Adrenal gland (tissue), 12 donors: ENCODE measurements around the gene GAS2L1. TPM values are rescaled to one million over a fixed set of nuclear protein-coding genes. Genes with fewer than 3 reads are reported as not detected.

ENCODE experiments used
- DNase-seq, 7 donors: peaks; one replicate each; pipeline ENCODE4 v3.0.0-alpha.2; 2019 to 2020
- H3K27ac ChIP-seq, 5 donors: fragments of 200-600 bp; sonication (generic) in 4 of 5; 1 replicate in 3 of 5; 2 replicates in 2 of 5; pipeline versions ENCODE4 v1.5.1 to v1.8.0; 2016 to 2020; ENCODE audit warnings: mild to moderate bottlenecking in 1 of 5
- H3K27me3 ChIP-seq: fragments of 200-600 bp; 2 replicates; pipeline ENCODE4 v1.8.0; 2021
- H3K36me3 ChIP-seq, 2 donors: fragments of 200-600 bp; replicated peaks in 1 of 2; 1 replicate in 1 of 2; 2 replicates in 1 of 2; pipeline versions ENCODE4 v1.5.1 to v1.8.0; 2018 to 2022
- H3K4me1 ChIP-seq, 2 donors: fragments of 200-600 bp; replicated peaks in 1 of 2; 1 replicate in 1 of 2; 2 replicates in 1 of 2; pipeline versions ENCODE4 v1.5.1 to v1.8.0; 2018 to 2021
- H3K4me3 ChIP-seq, 4 donors: fragments of 200-600 bp; sonication (generic) in 3 of 4; one replicate each; pipeline ENCODE4 v1.5.1; 2016 to 2018
- H3K9me3 ChIP-seq, 3 donors: fragments of 200-600 bp; sonication (generic) in 1 of 3; replicated peaks in 1 of 3; 1 replicate in 2 of 3; 2 replicates in 1 of 3; pipeline versions ENCODE4 v1.5.1 to v1.8.0; 2016 to 2021
- CTCF ChIP-seq, 6 experiments: fragments of 450-650 bp in 4 of 6; fragments of 200-600 bp in 2 of 6; sonication (generic) in 1 of 6; IDR thresholded peaks; 1 replicate in 5 of 6; 2 replicates in 1 of 6; pipeline versions ENCODE4 v1.5.1 to v1.8.0; 2016 to 2021; ENCODE audit warnings: antibody characterized with exemption in 6 of 6, mild to moderate bottlenecking in 2 of 6, moderate library complexity in 1 of 6
- POLR2A ChIP-seq, 2 donors: fragments of 450-650 bp; IDR thresholded peaks; one replicate each; pipeline ENCODE4 v1.6.1; 2017; ENCODE audit warnings: antibody characterized with exemption in 2 of 2, mild to moderate bottlenecking in 2 of 2, moderate library complexity in 1 of 2
- WGBS, 4 donors: extraction: QIAGEN DNeasy Blood & Tissue Kit in 2 of 4; methylation state at CpG; one replicate each; pipeline versions ENCODE4 v1.1.5 to v1.1.7; 2013 to 2017; 5-methylcytosine and 5-hydroxymethylcytosine counted together
- intact Hi-C, 2 donors: fragments of 100-400 bp; cut with DNase I; formaldehyde crosslinking; loops; one replicate each; pipeline versions ENCODE4 v1.14.1 to v1.15.0; 2022 to 2023
- polyA plus RNA-seq, 3 donors: library from polyadenylated mRNA; stranded (reverse); fragments of 200-250 nt in 2 of 3; fragments of 350-450 nt in 1 of 3; fragmentation: Illumina TruSeq in 1 of 3; extraction: RNeasy Lipid Tissue Mini Kit (QIAGEN cat#74804) in 1 of 3; gene quantifications; one replicate each; pipeline ENCODE4 v1.2.3, GENCODE V29; 2013 to 2014
- total RNA-seq, 9 donors: library from RNA; depleted of rRNA in 4 of 9; stranded (reverse); fragments of >200 nt in 4 of 9; fragments of 120-200 nt in 1 of 9; fragmentation: NEBNext Ultra II Directional in 1 of 9; extraction: Animal tissue kit (Norgen Biotek cat#: 25700) in 1 of 9; gene quantifications; one replicate each; pipeline versions ENCODE4 v1.1.0 to v1.2.4, GENCODE V29; 2013 to 2023
- donor health status: healthy with polysubstance abuse.
- donor health status: Bipolar disorder and iron deficiency.
- donor health status: DM: yes; HTN: yes; CAD: no.
- donor health status: DM: no; HTN: no; CAD: no.
- donor health status: DM: no; HTN: no; CAD: no.
- donor health status: DM: yes; HTN: yes; CAD: no.

GAS2L1 gene
- total and polyA plus RNA-seq, 12 donors: 3.6 to 87.3 (median 40.4) TPM

GRCh38 chr22:29334148-29334547 is 27.7 kb downstream of the GAS2L1 start:
- no peak for DNase-seq
- intact Hi-C loops: no loop called here
- H3K9me3 ChIP-seq: no peaks in the 10 kb centered on the region
- no peak overlapping the region for H3K27ac ChIP-seq
- TF ChIP-seq POLR2A (IDR thresholded peaks at IDR 0.05): no peak
- TF ChIP-seq CTCF (IDR thresholded peaks at IDR 0.05): no peak
- 92 to 100% (median 98%) methylated on average over 4 to 7 of the region's 7 CpGs for WGBS, 4 donors
- H3K4me3 ChIP-seq: no peak overlapping the region
- peaks cover 0 to 81% of the 10 kb centered on the region in 2 donors for H3K36me3 ChIP-seq
- no peaks in the 10 kb centered on the region for H3K27me3 ChIP-seq
- H3K4me1 ChIP-seq: peaks cover 11 to 26% of the 10 kb centered on the region in 2 donors

GRCh38 chr22:29334696-29335344 is 28.4 kb downstream of the GAS2L1 start:
- no peak for DNase-seq
- Histone ChIP-seq H3K27ac (no peak overlapping the region), H3K27me3 (no peaks in the 10 kb centered on the region), H3K4me1 (peaks cover 11 to 25% of the 10 kb centered on the region in 2 donors), H3K4me3 (no peak overlapping the region), H3K36me3 (peaks cover 0 to 85% of the 10 kb centered on the region in 2 donors), H3K9me3 (no peaks in the 10 kb centered on the region)
- 90% methylated on average over 12 of the region's 12 CpGs for WGBS, 4 donors
- TF ChIP-seq POLR2A (IDR thresholded peaks at IDR 0.05) (no peak), CTCF (IDR thresholded peaks at IDR 0.05) (no peak)
- intact Hi-C loops: no loop called here

GRCh38 chr22:29335656-29336055 is 29.2 kb downstream of the GAS2L1 start:
- peaks cover 0 to 91% of the 10 kb centered on the region in 2 donors for H3K36me3 ChIP-seq
- H3K4me1 ChIP-seq: peaks cover 5 to 17% of the 10 kb centered on the region in 2 donors
- intact Hi-C loops: no loop called here
- 91 to 98% (median 93%) methylated on average over 9 to 11 of the region's 11 CpGs for WGBS, 4 donors
- H3K4me3 ChIP-seq: no peak overlapping the region
- TF ChIP-seq POLR2A (IDR thresholded peaks at IDR 0.05) (no peak), CTCF (IDR thresholded peaks at IDR 0.05) (no peak)
- H3K27me3 ChIP-seq: no peaks in the 10 kb centered on the region
- no peaks in the 10 kb centered on the region for H3K9me3 ChIP-seq
- no peak for DNase-seq
- H3K27ac ChIP-seq: no peak overlapping the region

GRCh38 chr22:29336751-29337490 is 30.5 kb downstream of the GAS2L1 start:
- DNase-seq: peak in 2 of 7 donors; percentile 51 to 52
- Histone ChIP-seq H3K4me3 (no peak overlapping the region), H3K27ac (peak overlapping the region in 2 of 5 donors; percentile 60 to 65), H3K36me3 (peaks cover 0 to 94% of the 10 kb centered on the region in 2 donors), H3K9me3 (no peaks in the 10 kb centered on the region), H3K27me3 (no peaks in the 10 kb centered on the region), H3K4me1 (peaks cover 0 to 7% of the 10 kb centered on the region in 2 donors)
- TF ChIP-seq CTCF (IDR thresholded peaks at IDR 0.05) (no peak), POLR2A (IDR thresholded peaks at IDR 0.05) (no peak)
- 66 to 95% (median 80%) methylated on average over 6 to 14 of the region's 14 CpGs for WGBS, 4 donors
- intact Hi-C loops: no loop called here
